NCI-H226 (cell line): ENCODE data around the gene KCNIP4.

Experiments
- DNase-seq: peaks from one replicate; pipeline ENCODE4 v3.0.0-alpha.2; 2015

KCNIP4 gene

GRCh38 chr4:21835712-21836111, 112.9 kb downstream of the KCNIP4 start:
- DNase-seq, result no peak

GRCh38 chr4:21830272-21830671, 118.3 kb downstream of the KCNIP4 start:
- no peak for DNase-seq

GRCh38 chr4:21827575-21827974, 121.0 kb downstream of the KCNIP4 start:
- DNase-seq, result peak; percentile 38

- DNase-seq, result no peak
These were observed 122.5 kb downstream of the KCNIP4 start for GRCh38 chr4:21826071-21826470.

GRCh38 chr4:21819086-21819485, 129.5 kb downstream of the KCNIP4 start:
- DNase-seq, result peak; percentile 37

GRCh38 chr4:21815651-21816377, 132.8 kb downstream of the KCNIP4 start:
- DNase-seq, result no peak

GRCh38 chr4:21811565-21811964, 137.0 kb downstream of the KCNIP4 start:
- peak; percentile 40 for DNase-seq

- no peak for DNase-seq
These were observed 141.6 kb downstream of the KCNIP4 start for GRCh38 chr4:21806991-21807390.

- peak; percentile 80 for DNase-seq
These were observed 146.2 kb downstream of the KCNIP4 start for GRCh38 chr4:21802406-21802805.

GRCh38 chr4:21801661-21802385, 146.7 kb downstream of the KCNIP4 start:
- peak; percentile 6 for DNase-seq

GRCh38 chr4:21795091-21795490, 153.5 kb downstream of the KCNIP4 start:
- DNase-seq, result peak; percentile 40

GRCh38 chr4:21792736-21793135, 155.8 kb downstream of the KCNIP4 start:
- no peak for DNase-seq

GRCh38 chr4:21790438-21791029, 158.0 kb downstream of the KCNIP4 start:
- no peak for DNase-seq

GRCh38 chr4:21780148-21780547, 168.4 kb downstream of the KCNIP4 start:
- DNase-seq, result no peak

GRCh38 chr4:21778702-21779101, 169.9 kb downstream of the KCNIP4 start:
- DNase-seq, result no peak

GRCh38 chr4:21775703-21776102, 172.9 kb downstream of the KCNIP4 start:
- no peak for DNase-seq

GRCh38 chr4:21769404-21770147, 179.0 kb downstream of the KCNIP4 start:
- DNase-seq, result peak; percentile 77

- DNase-seq, result peak; percentile 21
These were observed 179.9 kb downstream of the KCNIP4 start for GRCh38 chr4:21768349-21769310.

- peak; percentile 39 for DNase-seq
These were observed 182.7 kb downstream of the KCNIP4 start for GRCh38 chr4:21765810-21766407.

GRCh38 chr4:21763855-21764254, 184.7 kb downstream of the KCNIP4 start:
- DNase-seq, result no peak

GRCh38 chr4:21757248-21757647, 191.3 kb downstream of the KCNIP4 start:
- no peak for DNase-seq
